Stimulated activated effector memory CD8-positive, alpha-beta T cell treated with anti-CD3 and anti-CD28 coated beads, Interleukin-12 subunit alpha, Interleukin-12 subunit beta, amount 100 ng/mL, for 72 hours (primary cell): ENCODE data around the gene LRP10.

Experiments
- ATAC-seq: fragments of 150-1000 bp; cut with Tn5 transposase; 2 replicates; pipeline ENCODE4 v1.10.0; 2021
- DNase-seq, 2 donors: peaks; one replicate each; pipeline ENCODE4 v3.0.0; 2021 to 2022; ENCODE audit warnings: low spot score in 2 of 2
- H3K27ac Mint-ChIP-seq: one replicate; pipeline ENCODE4 v1.8.0; 2022; ENCODE audit warnings: mild to moderate bottlenecking, mixed read lengths
- H3K36me3 Mint-ChIP-seq: one replicate; pipeline ENCODE4 v1.8.0; 2022; ENCODE audit warnings: mild to moderate bottlenecking, mixed read lengths
- H3K4me1 Mint-ChIP-seq: one replicate; pipeline ENCODE4 v1.8.0; 2022; ENCODE audit warnings: mixed read lengths
- H3K4me3 Mint-ChIP-seq: one replicate; pipeline ENCODE4 v1.8.0; 2022; ENCODE audit warnings: mild to moderate bottlenecking, mixed read lengths
- H3K9me3 Mint-ChIP-seq: one replicate; pipeline ENCODE4 v1.8.0; 2022; ENCODE audit warnings: mixed read lengths

LRP10 gene

GRCh38 chr14:22872833-22873520, 1.4 kb downstream of the LRP10 start:
- Mint-ChIP-seq H3K4me1 (peaks cover 35% of the 10 kb centered on the region), H3K27ac (peak overlapping the region; percentile 97), H3K36me3 (peaks cover 58% of the 10 kb centered on the region), H3K4me3 (peak overlapping the region; percentile 80), H3K9me3 (no peaks in the 10 kb centered on the region)
- ATAC-seq (no peak), DNase-seq (no peak)

DNA sequence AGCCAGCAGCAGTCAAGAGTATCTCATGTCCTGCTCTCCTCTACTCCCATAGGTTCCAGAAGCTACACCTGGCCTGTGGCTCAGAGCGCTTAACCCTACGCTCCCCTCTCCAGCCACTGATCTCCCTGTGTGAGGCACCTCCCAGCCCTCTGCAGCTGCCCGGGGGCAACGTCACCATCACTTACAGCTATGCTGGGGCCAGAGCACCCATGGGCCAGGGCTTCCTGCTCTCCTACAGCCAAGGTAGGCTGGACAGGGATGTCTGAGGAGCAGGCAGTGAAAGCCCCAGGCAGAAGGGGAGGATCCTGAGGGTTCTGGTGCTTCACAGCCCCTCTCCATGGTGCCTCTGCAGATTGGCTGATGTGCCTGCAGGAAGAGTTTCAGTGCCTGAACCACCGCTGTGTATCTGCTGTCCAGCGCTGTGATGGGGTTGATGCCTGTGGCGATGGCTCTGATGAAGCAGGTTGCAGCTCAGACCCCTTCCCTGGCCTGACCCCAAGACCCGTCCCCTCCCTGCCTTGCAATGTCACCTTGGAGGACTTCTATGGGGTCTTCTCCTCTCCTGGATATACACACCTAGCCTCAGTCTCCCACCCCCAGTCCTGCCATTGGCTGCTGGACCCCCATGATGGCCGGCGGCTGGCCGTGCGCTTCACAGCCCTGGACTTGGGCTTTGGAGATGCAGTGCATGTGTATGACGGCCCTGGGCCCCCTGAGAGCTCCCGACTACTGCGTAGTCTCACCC, 3.6 kb downstream of the LRP10 start:
- DNase-seq (no peak), ATAC-seq (no peak)
- Mint-ChIP-seq H3K4me3 (no peak overlapping the region), H3K27ac (peak overlapping the region; percentile 60), H3K4me1 (peaks cover 44% of the 10 kb centered on the region), H3K36me3 (peaks cover 75% of the 10 kb centered on the region), H3K9me3 (no peaks in the 10 kb centered on the region)

- Mint-ChIP-seq H3K4me3 (no peak overlapping the region), H3K36me3 (peaks cover 75% of the 10 kb centered on the region), H3K4me1 (peaks cover 37% of the 10 kb centered on the region), H3K27ac (no peak overlapping the region), H3K9me3 (no peaks in the 10 kb centered on the region)
- ATAC-seq: no peak
- DNase-seq: no peak
These were observed 4.3 kb downstream of the LRP10 start for GRCh38 chr14:22875748-22876319.

GRCh38 chr14:22877000-22877501, 5.5 kb downstream of the LRP10 start:
- ATAC-seq (no peak), DNase-seq (no peak)
- H3K4me1 Mint-ChIP-seq: peaks cover 30% of the 10 kb centered on the region
- peaks cover 75% of the 10 kb centered on the region for H3K36me3 Mint-ChIP-seq
- no peaks in the 10 kb centered on the region for H3K9me3 Mint-ChIP-seq
- H3K4me3 Mint-ChIP-seq: no peak overlapping the region
- peak overlapping the region; percentile 85 for H3K27ac Mint-ChIP-seq

- no peak for ATAC-seq
- DNase-seq: no peak
- peaks cover 23% of the 10 kb centered on the region for H3K4me1 Mint-ChIP-seq
- peak overlapping the region; percentile 85 for H3K27ac Mint-ChIP-seq
- no peaks in the 10 kb centered on the region for H3K9me3 Mint-ChIP-seq
- H3K4me3 Mint-ChIP-seq: no peak overlapping the region
- H3K36me3 Mint-ChIP-seq: peaks cover 68% of the 10 kb centered on the region
These were observed 7.0 kb downstream of the LRP10 start for GRCh38 chr14:22878271-22879246.

DNA sequence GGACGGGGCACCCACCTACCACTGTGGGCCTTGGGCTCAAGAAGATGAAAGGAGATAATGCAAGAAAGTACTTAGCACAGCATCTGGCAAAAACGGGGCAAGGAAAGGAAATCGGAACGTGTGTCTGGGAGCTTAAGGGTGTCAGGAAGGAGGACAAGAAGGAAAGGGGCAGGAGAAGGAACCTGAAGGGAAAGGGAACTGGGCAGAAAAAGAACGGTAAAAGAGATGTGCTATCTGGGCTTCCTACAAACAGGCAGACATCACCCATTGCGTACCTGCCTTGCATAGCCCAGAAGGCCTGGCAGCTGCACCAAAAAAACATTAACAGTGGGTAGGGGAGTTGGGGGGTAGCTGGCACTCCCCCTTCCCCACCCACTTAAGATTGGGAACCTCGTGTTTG, 10.5 kb downstream of the LRP10 start:
- H3K9me3 Mint-ChIP-seq: no peaks in the 10 kb centered on the region
- H3K4me3 Mint-ChIP-seq: no peak overlapping the region
- H3K27ac Mint-ChIP-seq: no peak overlapping the region
- ATAC-seq (no peak), DNase-seq (no peak)
- H3K36me3 Mint-ChIP-seq: peaks cover 32% of the 10 kb centered on the region
- H3K4me1 Mint-ChIP-seq: peaks cover 35% of the 10 kb centered on the region

DNA sequence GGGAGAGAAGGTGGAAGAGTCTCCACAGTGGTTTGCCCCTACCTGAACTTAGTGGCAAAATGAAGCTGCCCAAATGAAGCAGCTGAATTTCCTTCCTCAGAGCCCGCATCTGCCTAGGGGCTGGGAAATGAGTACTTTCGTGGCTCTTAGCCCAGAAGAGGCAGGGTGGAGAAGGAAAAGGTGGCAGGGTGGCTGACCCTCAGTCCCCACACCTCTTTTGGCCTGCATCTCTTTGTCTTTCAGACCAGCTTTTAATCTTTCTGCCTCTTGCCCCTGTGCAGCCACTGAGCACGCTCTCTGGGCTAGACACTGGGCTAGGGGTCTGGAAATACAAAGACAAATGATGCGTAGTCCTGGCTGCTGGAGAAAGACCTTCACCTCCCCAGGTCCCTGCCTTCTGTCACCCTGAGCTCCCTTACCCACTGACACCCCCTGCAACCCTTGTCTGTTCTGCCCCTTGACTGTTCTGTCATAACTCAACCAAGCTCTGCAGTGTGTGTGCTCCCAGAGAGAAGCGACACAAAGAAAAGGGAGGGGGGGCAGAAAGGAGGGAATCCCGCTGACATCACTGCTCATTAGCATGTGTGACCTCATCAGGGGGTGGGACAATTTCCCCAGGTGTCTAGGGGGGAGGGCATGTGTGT, 11.1 kb downstream of the LRP10 start:
- H3K27ac Mint-ChIP-seq: peak overlapping the region; percentile 60
- H3K9me3 Mint-ChIP-seq: no peaks in the 10 kb centered on the region
- H3K4me1 Mint-ChIP-seq: peaks cover 40% of the 10 kb centered on the region
- no peak for ATAC-seq
- no peak overlapping the region for H3K4me3 Mint-ChIP-seq
- DNase-seq: no peak
- H3K36me3 Mint-ChIP-seq: peaks cover 27% of the 10 kb centered on the region

- Mint-ChIP-seq H3K4me3 (no peak within 1 kb of the TSS), H3K4me1 (peaks cover 44% of the 10 kb centered on the region), H3K27ac (peak within 1 kb of the TSS; percentile 60), H3K9me3 (no peaks in the 10 kb centered on the region), H3K36me3 (peaks cover 19% of the 10 kb centered on the region)
- ATAC-seq: no peak
- no peak for DNase-seq
These were observed 11.8 kb downstream of the LRP10 start, which contains the start of gene REM2 for GRCh38 chr14:22883173-22883976. REM2 (plus strand) TSS chr14:22883222; CDS start chr14:22883288, 66 bp downstream.

DNA sequence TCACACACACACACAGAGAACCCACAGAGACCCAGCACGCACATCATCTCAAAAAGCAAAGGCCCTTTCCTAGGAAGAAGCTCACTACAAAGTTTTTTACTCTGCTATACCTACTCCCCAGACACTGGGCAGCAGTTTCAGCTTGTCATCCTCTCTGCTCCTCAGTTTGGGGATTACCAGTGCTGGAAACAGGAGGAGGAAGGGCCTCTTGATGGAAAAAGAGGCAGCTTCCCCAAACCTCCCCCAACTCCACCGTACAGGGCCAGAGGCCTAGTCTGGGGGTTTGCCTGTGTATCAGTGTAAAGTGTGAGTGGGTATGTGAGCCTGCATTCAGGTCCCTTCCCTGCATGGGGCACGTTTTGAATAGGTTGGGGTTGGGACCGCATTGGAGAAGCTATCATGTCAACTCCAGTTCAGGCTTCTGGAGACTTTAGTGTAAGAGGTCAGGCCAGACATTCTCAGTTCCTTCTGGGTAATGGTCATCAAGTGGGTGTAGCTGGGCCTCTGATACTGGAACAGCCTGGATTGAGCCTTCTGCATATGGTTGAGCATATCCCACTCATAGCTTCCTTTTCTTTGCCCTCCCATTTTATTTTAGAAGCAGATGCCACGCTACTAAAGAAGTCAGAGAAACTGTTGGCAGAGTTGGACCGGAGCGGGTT, 12.7 kb downstream of the LRP10 start:
- H3K4me1 Mint-ChIP-seq: peaks cover 36% of the 10 kb centered on the region
- ATAC-seq (no peak), DNase-seq (no peak)
- H3K36me3 Mint-ChIP-seq: peaks cover 11% of the 10 kb centered on the region
- no peak overlapping the region for H3K27ac Mint-ChIP-seq
- H3K4me3 Mint-ChIP-seq: no peak overlapping the region
- no peaks in the 10 kb centered on the region for H3K9me3 Mint-ChIP-seq

- H3K4me3 Mint-ChIP-seq: no peak overlapping the region
- peaks cover 39% of the 10 kb centered on the region for H3K4me1 Mint-ChIP-seq
- H3K27ac Mint-ChIP-seq: no peak overlapping the region
- ATAC-seq (no peak), DNase-seq (no peak)
- H3K36me3 Mint-ChIP-seq: peaks cover 6% of the 10 kb centered on the region
- H3K9me3 Mint-ChIP-seq: no peaks in the 10 kb centered on the region
These were observed 13.4 kb downstream of the LRP10 start for GRCh38 chr14:22884738-22885523.

DNA sequence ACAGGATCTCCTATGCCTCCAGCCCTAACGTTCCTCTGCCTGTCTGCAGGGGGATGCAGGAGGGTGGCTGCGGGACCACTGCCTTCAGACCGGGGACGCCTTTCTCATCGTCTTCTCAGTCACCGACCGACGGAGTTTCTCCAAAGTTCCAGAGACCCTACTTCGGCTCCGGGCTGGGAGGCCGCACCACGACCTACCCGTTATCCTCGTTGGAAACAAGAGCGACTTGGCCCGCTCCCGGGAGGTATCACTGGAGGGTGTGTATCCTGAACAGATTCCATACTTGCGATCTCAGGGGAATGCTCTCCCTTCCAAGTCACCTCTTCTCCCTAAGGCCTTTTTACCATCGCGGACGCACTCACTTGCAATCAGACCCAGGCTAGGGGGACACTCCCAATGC, 14.4 kb downstream of the LRP10 start:
- no peaks in the 10 kb centered on the region for H3K9me3 Mint-ChIP-seq
- H3K4me1 Mint-ChIP-seq: peaks cover 42% of the 10 kb centered on the region
- ATAC-seq (no peak), DNase-seq (no peak)
- H3K4me3 Mint-ChIP-seq: peak overlapping the region; percentile 69
- H3K36me3 Mint-ChIP-seq: peaks cover 6% of the 10 kb centered on the region
- H3K27ac Mint-ChIP-seq: peak overlapping the region; percentile 46

GRCh38 chr14:22886500-22887259, 15.1 kb downstream of the LRP10 start:
- Mint-ChIP-seq H3K9me3 (no peaks in the 10 kb centered on the region), H3K36me3 (peaks cover 6% of the 10 kb centered on the region), H3K27ac (peak overlapping the region; percentile 82), H3K4me3 (peak overlapping the region; percentile 69), H3K4me1 (peaks cover 42% of the 10 kb centered on the region)
- ATAC-seq: peak; percentile 79
- peak; percentile 44 to 80 for DNase-seq
